ENCODE measurements around the gene PNKD.
A peak's percentile ranks its signal among the peaks of the same experiment; 100 is the strongest.

DNA sequence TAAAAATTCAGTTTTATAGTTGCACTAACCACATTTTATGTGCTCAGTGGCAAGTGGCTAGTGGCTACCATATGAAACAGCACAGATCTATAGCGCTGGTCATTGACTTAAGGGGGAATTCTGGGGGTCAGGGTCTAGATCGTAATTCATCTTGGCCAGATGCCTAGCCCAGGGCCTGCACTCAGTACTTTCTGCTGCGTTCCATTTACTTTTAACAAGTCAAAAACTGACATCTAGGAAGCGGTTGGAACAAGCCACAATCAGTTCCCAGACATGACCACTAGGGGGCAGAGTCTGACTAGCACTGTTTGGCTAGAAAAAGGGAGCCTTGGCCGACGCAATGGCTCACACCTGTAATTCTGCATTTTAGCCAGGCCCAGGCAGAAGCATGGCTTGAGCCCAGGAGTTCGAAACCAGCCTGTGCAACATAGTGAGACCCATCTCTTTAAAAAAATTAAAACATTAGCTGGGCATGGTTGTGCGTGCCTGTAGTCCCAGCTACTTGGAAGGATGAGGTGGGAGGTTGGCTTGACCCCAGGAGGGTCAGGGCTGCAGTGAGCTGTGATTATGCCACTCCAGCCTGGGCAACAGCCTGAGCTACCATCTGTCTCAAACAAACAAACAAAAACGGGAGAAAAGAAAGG lies 31.0 kb downstream of the PNKD start:
- TF ChIP-seq CTCF (IDR thresholded peaks at IDR 0.05 in 2 of 3, conservative IDR thresholded peaks at IDR 0.05 in 1 of 3; ENCODE audit: borderline replicate concordance in 1 of 3, insufficient read depth in 1 of 3, low read depth in 2 of 3, low read length in 2 of 3): peak; percentile 93 to 98 (median 95)
- TF ChIP-seq EZH2phosphoT487 (IDR thresholded peaks at IDR 0.05; ENCODE audit: borderline replicate concordance): no peak
- no peak for TF ChIP-seq FOSL1 (IDR thresholded peaks at IDR 0.05; ENCODE audit: low read depth)
